ENCODE results near the gene GRID2.

GRCh38 chr4:93216646-93217045 lies 912.9 kb downstream of the GRID2 start:
- TF ChIP-seq CTCF (conservative IDR thresholded peaks at IDR 0.05; ENCODE audit: low read depth, low read length) (no peak), USF2 (IDR thresholded peaks at IDR 0.05; ENCODE audit: low read depth, low read length) (no peak)
